ENCODE measurements around the gene MECP2. TPM values are rescaled to one million over a fixed set of nuclear protein-coding genes. Genes with fewer than 3 reads are reported as not detected.

The MECP2 gene
- total RNA-seq, 2 donors from 2014 or later, result 57.0 to 113 TPM

DNA sequence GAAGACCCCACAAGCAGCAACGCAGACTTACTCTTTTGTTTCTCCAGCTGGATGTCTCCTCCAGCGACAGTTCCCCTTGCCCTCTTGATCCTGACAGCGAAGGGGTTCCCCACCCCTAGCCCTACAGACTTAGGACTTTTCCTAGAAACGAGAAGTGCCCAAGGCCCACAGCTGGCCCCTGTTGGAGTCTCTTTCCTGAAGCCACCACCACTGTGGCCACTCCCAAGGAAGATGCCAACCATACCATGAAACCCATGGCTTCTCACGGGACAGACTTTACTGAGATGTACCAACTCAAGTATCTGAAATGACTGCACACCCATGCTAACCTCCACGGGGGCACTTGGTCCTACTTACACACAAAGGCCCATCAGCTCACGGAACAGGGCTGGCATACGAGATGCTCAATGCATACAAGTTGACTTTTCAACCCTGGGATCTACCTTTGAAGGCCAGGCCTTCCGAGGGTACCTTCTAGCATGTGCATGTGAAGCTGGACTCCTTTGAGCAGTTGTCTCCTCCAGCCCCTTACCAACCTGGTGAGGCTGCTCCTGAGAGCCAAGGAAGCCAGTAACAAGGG lies 76.9 kb downstream of the MECP2 start:
- H3K4me3 ChIP-seq, result peak overlapping the region; percentile 70
- H3K4me1 ChIP-seq (ENCODE audit: control insufficient read depth in 1 of 2, low read depth in 2 of 2), result peaks cover 0 to 26% of the 10 kb centered on the region in 2 donors
- ATAC-seq (ENCODE audit: insufficient number of reproducible peaks, low FRiP score, low read depth) (no peak), DNase-seq (ENCODE audit: low spot score) (no peak)
- no peaks in the 10 kb centered on the region for H3K36me3 ChIP-seq
- no peaks in the 10 kb centered on the region for H3K27me3 ChIP-seq (replicated peaks; ENCODE audit: insufficient read depth)
- no peaks in the 10 kb centered on the region for H3K9me3 ChIP-seq
- H3K27ac ChIP-seq, result peak overlapping the region; percentile 56 to 80
- TF ChIP-seq, protein P1, sequence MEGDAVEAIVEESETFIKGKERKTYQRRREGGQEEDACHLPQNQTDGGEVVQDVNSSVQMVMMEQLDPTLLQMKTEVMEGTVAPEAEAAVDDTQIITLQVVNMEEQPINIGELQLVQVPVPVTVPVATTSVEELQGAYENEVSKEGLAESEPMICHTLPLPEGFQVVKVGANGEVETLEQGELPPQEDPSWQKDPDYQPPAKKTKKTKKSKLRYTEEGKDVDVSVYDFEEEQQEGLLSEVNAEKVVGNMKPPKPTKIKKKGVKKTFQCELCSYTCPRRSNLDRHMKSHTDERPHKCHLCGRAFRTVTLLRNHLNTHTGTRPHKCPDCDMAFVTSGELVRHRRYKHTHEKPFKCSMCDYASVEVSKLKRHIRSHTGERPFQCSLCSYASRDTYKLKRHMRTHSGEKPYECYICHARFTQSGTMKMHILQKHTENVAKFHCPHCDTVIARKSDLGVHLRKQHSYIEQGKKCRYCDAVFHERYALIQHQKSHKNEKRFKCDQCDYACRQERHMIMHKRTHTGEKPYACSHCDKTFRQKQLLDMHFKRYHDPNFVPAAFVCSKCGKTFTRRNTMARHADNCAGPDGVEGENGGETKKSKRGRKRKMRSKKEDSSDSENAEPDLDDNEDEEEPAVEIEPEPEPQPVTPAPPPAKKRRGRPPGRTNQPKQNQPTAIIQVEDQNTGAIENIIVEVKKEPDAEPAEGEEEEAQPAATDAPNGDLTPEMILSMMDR (IDR thresholded peaks at IDR 0.05), result no peak

DNA sequence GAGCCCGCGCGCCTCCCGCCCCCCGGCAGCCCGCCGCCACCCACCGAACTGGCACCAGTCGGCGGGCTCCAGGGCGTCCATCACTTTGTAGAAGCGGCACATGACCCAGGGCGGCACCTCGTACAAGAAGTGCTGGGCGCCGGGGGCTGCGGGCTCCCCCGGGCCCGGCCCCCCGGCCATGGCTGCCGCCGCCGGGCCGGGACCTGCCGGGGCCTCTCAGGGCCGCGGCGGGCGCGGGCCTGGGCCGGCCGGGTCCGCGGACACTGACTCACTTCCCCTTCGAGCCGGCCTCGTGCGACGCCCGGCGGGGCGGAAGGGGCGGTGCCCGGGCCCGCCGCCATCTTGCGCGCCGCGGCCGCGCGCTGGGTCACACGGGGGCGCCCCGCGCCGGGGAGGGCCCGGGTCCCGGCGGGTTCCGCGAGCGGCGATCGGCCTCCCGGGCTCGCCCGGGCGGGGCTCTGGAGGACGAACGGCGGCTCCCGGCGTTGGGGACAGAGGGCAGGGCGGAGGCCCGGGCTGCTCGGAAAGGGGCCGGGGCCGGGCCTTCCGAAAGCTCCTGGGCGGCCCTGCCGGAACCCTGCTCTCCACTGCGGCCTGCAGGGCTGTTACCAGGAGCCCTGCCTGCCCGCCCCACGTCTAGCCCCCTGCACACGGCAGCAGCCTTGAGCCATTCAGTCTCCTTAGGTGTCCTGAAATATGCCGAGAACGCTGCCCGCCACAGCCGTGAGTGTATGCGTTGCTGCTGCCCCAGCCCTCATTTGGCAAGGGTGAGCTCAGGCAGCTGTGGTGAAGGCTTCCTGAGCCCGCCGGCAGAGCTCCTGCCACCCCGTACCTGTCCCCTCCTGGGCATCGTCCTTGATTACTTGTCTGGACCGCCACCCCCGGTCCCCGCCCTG lies 77.6 kb downstream of the MECP2 start, which contains the start of gene IRAK1:
IRAK1 (minus strand) TSS at position 270 of the 896 bp plus-strand sequence; CDS start at position 180, 90 bp downstream.
- H3K4me3 ChIP-seq, result peak within 1 kb of the TSS; percentile 74
- TF ChIP-seq, protein P1 (IDR thresholded peaks at IDR 0.05), result no peak
- peak within 1 kb of the TSS; percentile 56 to 80 for H3K27ac ChIP-seq
- ATAC-seq (ENCODE audit: insufficient number of reproducible peaks, low FRiP score, low read depth) (peak; percentile 67), DNase-seq (ENCODE audit: low spot score) (no peak)
- H3K27me3 ChIP-seq (replicated peaks; ENCODE audit: insufficient read depth), result no peaks in the 10 kb centered on the region
- H3K4me1 ChIP-seq (ENCODE audit: control insufficient read depth in 1 of 2, low read depth in 2 of 2), result peaks cover 0 to 18% of the 10 kb centered on the region in 2 donors
- H3K9me3 ChIP-seq, result no peaks in the 10 kb centered on the region
- H3K36me3 ChIP-seq, result no peaks in the 10 kb centered on the region

DNA sequence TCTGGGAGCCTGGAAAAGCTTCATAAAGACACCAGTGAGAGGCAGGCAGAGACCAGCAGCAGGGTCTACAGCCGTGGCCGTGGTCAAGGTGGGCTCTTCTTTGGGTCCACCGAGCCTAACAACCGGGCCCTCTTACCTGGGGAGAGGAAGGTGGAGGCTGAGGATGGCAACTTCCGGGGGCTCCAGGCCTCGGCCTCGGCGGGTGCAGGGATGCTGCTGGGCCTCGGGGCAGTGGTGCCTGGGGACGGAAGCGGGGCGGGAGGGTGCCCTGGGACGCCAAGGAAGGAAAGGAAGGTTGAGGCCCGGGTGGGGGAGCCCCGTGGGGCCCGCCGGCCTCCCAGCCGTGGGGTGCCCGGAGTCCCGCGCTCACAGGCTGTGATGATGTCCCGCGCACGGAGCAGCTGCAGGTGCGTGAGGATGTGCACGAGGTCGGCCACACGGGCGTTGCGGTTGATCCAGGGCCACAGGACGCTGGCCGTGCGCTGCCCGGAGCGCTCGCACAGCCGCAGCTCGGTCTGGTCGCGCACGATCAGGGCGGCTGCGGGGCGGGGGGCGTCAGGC lies 78.4 kb downstream of the MECP2 start:
- H3K9me3 ChIP-seq, result no peaks in the 10 kb centered on the region
- H3K27ac ChIP-seq, result peak overlapping the region; percentile 56 to 76
- no peak for DNase-seq (ENCODE audit: low spot score)
- H3K4me1 ChIP-seq (ENCODE audit: control insufficient read depth in 1 of 2, low read depth in 2 of 2), result peaks cover 0 to 18% of the 10 kb centered on the region in 2 donors
- no peaks in the 10 kb centered on the region for H3K27me3 ChIP-seq (replicated peaks; ENCODE audit: insufficient read depth)
- TF ChIP-seq, protein P1 (IDR thresholded peaks at IDR 0.05), result no peak
- no peaks in the 10 kb centered on the region for H3K36me3 ChIP-seq
- ATAC-seq (ENCODE audit: insufficient number of reproducible peaks, low FRiP score, low read depth), result no peak
- H3K4me3 ChIP-seq, result peak overlapping the region; percentile 74

DNA sequence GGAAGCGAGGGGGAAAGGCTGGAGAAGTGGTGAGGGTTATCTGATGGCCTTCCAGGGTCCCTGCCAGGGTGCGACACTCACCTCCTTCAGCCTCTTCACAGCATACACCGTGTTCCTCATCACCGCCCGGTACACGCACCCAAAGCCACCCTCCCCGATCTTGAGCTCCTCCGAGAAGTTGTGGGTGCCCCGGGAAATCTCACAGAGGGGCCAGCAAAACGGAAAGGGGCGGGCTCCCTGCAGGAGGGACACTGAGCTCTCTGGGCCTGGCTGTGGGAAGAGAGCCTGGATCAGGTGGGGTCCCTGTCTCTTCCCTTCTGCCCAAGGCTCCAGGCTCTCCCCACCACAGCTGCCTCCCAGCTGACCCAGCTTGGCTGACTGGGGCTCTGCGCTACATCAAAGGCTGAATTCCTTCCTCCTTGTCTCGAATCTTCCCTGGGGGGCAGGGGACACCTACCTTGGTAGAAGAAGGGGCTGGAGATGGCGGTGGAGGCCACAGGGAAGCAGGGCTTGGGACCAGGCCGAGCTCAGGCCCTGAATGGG lies 78.9 kb downstream of the MECP2 start:
- H3K4me1 ChIP-seq (ENCODE audit: control insufficient read depth in 1 of 2, low read depth in 2 of 2), result peaks cover 0 to 18% of the 10 kb centered on the region in 2 donors

More for the DNA sequence above, 78.9 kb downstream of the MECP2 start:
- peak overlapping the region; percentile 74 for H3K4me3 ChIP-seq
- H3K27me3 ChIP-seq (replicated peaks; ENCODE audit: insufficient read depth), result no peaks in the 10 kb centered on the region
- H3K9me3 ChIP-seq, result no peaks in the 10 kb centered on the region
- H3K27ac ChIP-seq, result peak overlapping the region; percentile 56 to 76
- DNase-seq (ENCODE audit: low spot score) (no peak), ATAC-seq (ENCODE audit: insufficient number of reproducible peaks, low FRiP score, low read depth) (no peak)
- H3K36me3 ChIP-seq, result no peaks in the 10 kb centered on the region
- TF ChIP-seq, protein P1 (IDR thresholded peaks at IDR 0.05), result no peak
